ENCODE measurements around the gene UFD1.

- TF ChIP-seq CTCF (IDR thresholded peaks at IDR 0.05) (no peak), ZFX (IDR thresholded peaks at IDR 0.05; ENCODE audit: borderline replicate concordance) (no peak)
Measured at GRCh38 chr22:19517171-19517500, 38.1 kb upstream of the UFD1 start.

Data from 22Rv1 (cell line).